HS-27A (cell line): Measurements from ENCODE around the gene RAB11FIP5.
"Not testable (repeated sequence)": the region's sequence is repeated elsewhere in the genome, so short reads cannot be mapped to it uniquely, and the experiment has no call there.

Source experiments
- DNase-seq: peaks from one replicate; pipeline ENCODE4 v3.0.0-alpha.2; 2012; ENCODE audit warnings: low read depth, missing footprints

RAB11FIP5 gene

GRCh38 chr2:73070643-73071359, 41.9 kb downstream of the RAB11FIP5 start:
- DNase-seq, result no peak

- no peak for DNase-seq
These were observed 42.7 kb downstream of the RAB11FIP5 start for GRCh38 chr2:73069855-73070642.

GRCh38 chr2:73069041-73069854, 43.5 kb downstream of the RAB11FIP5 start:
- DNase-seq, result no peak

GRCh38 chr2:73068147-73068546, 44.6 kb downstream of the RAB11FIP5 start:
- no peak for DNase-seq

GRCh38 chr2:73067043-73067442, 45.7 kb downstream of the RAB11FIP5 start:
- no peak for DNase-seq

GRCh38 chr2:73065070-73065469, 47.7 kb downstream of the RAB11FIP5 start:
- not testable (repeated sequence) for DNase-seq

- peak; percentile 30 for DNase-seq
These were observed 48.6 kb downstream of the RAB11FIP5 start for GRCh38 chr2:73063909-73064875.

- no peak for DNase-seq
These were observed 49.3 kb downstream of the RAB11FIP5 start for GRCh38 chr2:73063472-73063871.

- no peak for DNase-seq
These were observed 53.6 kb downstream of the RAB11FIP5 start for GRCh38 chr2:73059106-73059505.

- DNase-seq, result no peak
These were observed 57.8 kb downstream of the RAB11FIP5 start for GRCh38 chr2:73054980-73055379.

GRCh38 chr2:73053316-73054114, 59.2 kb downstream of the RAB11FIP5 start:
- no peak for DNase-seq

- DNase-seq, result no peak
These were observed 62.6 kb downstream of the RAB11FIP5 start for GRCh38 chr2:73050121-73050545.

GRCh38 chr2:73043929-73044832, 68.6 kb downstream of the RAB11FIP5 start:
- DNase-seq, result no peak

GRCh38 chr2:73043276-73043675, 69.5 kb downstream of the RAB11FIP5 start:
- DNase-seq, result no peak

GRCh38 chr2:73037947-73038585, 74.7 kb downstream of the RAB11FIP5 start:
- no peak for DNase-seq

- no peak for DNase-seq
These were observed 76.0 kb downstream of the RAB11FIP5 start for GRCh38 chr2:73036766-73037165.

GRCh38 chr2:73035899-73036711, 76.6 kb downstream of the RAB11FIP5 start:
- DNase-seq, result no peak
